Kidney (tissue), 14 donors: ENCODE data around the gene NTRK3. TPM values are rescaled to one million over a fixed set of nuclear protein-coding genes. Genes with fewer than 3 reads are reported as not detected.

ENCODE experiments used
- DNase-seq, 5 donors: peaks; one replicate each; pipeline ENCODE4 v3.0.0-alpha.2; 2013 to 2020
- FAIRE-seq: peaks from 2 replicates; lab custom pipeline; 2012; peaks lifted over from hg19 to GRCh38; lab: Jason Lieb, UNC
- H3K27ac ChIP-seq, 2 donors: one replicate each; pipeline ENCODE4 v1.7.0; 2013; ENCODE audit warnings: low read depth in 2 of 2, low read length in 2 of 2, inconsistent platforms in 1 of 2
- H3K27me3 ChIP-seq: one replicate; pipeline ENCODE4 v1.7.1; 2013; ENCODE audit warnings: low read length, inconsistent platforms; ENCODE audit not compliant: control insufficient read depth, insufficient read depth
- H3K36me3 ChIP-seq, 3 donors: one replicate each; pipeline versions ENCODE4 v1.7.0 to v1.7.1; 2013; ENCODE audit warnings: low read length in 3 of 3, control low read depth in 1 of 3, inconsistent platforms in 1 of 3; ENCODE audit not compliant: insufficient read depth in 3 of 3, control insufficient read depth in 2 of 3
- H3K4me1 ChIP-seq, 3 donors: one replicate each; pipeline versions ENCODE4 v1.7.0 to v1.7.1; 2013; ENCODE audit warnings: low read length in 3 of 3, inconsistent platforms in 1 of 3, low read depth in 1 of 3; ENCODE audit not compliant: control insufficient read depth in 2 of 3, insufficient read depth in 2 of 3
- H3K4me3 ChIP-seq, 3 donors: one replicate each; pipeline versions ENCODE4 v1.7.0 to v1.8.1; 2013; ENCODE audit warnings: low read length in 3 of 3, control low read depth in 1 of 3, inconsistent platforms in 1 of 3
- H3K9ac ChIP-seq, 3 donors: one replicate each; pipeline versions ENCODE4 v1.7.0 to v1.7.1; 2013; ENCODE audit warnings: low read length in 3 of 3, control low read depth in 1 of 3, inconsistent platforms in 1 of 3
- H3K9me3 ChIP-seq, 3 donors: one replicate each; pipeline versions ENCODE4 v1.7.0 to v1.7.1; 2013; ENCODE audit warnings: low read length in 3 of 3, control low read depth in 1 of 3, inconsistent platforms in 1 of 3; ENCODE audit not compliant: control insufficient read depth in 2 of 3, insufficient read depth in 1 of 3
- CTCF ChIP-seq: IDR thresholded peaks from 3 replicates; pipeline ENCODE4 v1.5.1; 2012; ENCODE audit warnings: mild to moderate bottlenecking, moderate library complexity, borderline replicate concordance; ENCODE audit not compliant: insufficient read depth; ENCODE audit errors: extremely low read depth
- intact Hi-C: fragments of 100-400 bp; cut with DNase I; formaldehyde crosslinking; loops from one replicate; pipeline ENCODE4 v1.11.1; 2022
- polyA plus RNA-seq: library from polyadenylated mRNA; stranded (reverse); fragments of 350-450 nt; fragmentation: Illumina TruSeq; extraction: RNeasy Lipid Tissue Mini Kit (QIAGEN cat#74804); gene quantifications from one replicate; pipeline ENCODE4 v1.2.3, GENCODE V29; 2014; ENCODE audit warnings: low read depth, low replicate concordance; ENCODE audit not compliant: insufficient read depth
- total RNA-seq: library from RNA; stranded (reverse); fragmentation: NEBNext Ultra II Directional; extraction: Animal tissue kit (Norgen Biotek cat#: 25700); gene quantifications from one replicate; pipeline ENCODE4 v1.2.1, GENCODE V29; 2021
- donor health status: control.
- donor health status: control.
- donor health status: control.
- donor health status: control.
- donor health status: control.
- donor health status: DM: yes; HTN: yes; CAD: no.
- donor health status: Normal renal cell carcinoma (clear cell type).

The NTRK3 gene
- total and polyA plus RNA-seq, 2 donors from 2014 or later = 8.9 to 25.5 TPM

GRCh38 chr15:88098361-88098760, 158.2 kb downstream of the NTRK3 start:
- Histone ChIP-seq H3K36me3 (no peaks in the 10 kb centered on the region), H3K27me3 (no peaks in the 10 kb centered on the region), H3K9ac (no peak overlapping the region), H3K9me3 (no peaks in the 10 kb centered on the region), H3K4me3 (no peak overlapping the region), H3K27ac (no peak overlapping the region), H3K4me1 (no peaks in the 10 kb centered on the region)
- intact Hi-C loops = no loop called here
- DNase-seq = no peak
- FAIRE-seq = no peak
- TF ChIP-seq CTCF = no peak

DNA sequence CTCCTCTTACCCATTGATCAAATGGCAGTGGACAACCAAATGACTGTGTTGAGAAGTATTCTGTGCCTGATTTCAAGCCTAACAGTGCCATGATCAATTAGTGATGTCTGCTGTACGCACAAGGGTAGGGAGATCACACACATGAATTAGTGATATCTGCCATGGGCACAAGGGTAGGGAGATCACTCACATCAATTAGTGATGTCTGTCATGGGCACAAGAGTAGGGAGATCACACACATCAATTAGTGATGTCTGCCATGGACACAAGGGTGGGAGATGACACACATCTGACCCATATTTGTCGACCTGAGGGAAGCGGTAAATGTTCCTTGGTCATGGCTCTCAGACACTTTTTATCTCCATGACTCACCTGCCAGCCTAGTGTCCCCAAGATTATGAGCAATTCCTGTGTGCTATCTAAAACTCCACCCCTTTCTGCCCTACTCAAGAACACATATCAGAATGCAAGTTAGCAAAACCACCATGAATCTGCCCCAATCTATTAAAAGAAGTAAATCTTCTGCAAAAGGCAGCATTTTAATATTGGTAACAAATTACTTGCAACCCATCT, 165.0 kb downstream of the NTRK3 start:
- no peaks in the 10 kb centered on the region for H3K4me1 ChIP-seq
- no peak overlapping the region for H3K9ac ChIP-seq
- no peaks in the 10 kb centered on the region for H3K9me3 ChIP-seq
- FAIRE-seq = no peak
- no peaks in the 10 kb centered on the region for H3K36me3 ChIP-seq
- intact Hi-C loops = no loop called here
- H3K27me3 ChIP-seq = no peaks in the 10 kb centered on the region
- no peak overlapping the region for H3K4me3 ChIP-seq
- TF ChIP-seq CTCF = no peak
- no peak overlapping the region for H3K27ac ChIP-seq
- DNase-seq = no peak

DNA sequence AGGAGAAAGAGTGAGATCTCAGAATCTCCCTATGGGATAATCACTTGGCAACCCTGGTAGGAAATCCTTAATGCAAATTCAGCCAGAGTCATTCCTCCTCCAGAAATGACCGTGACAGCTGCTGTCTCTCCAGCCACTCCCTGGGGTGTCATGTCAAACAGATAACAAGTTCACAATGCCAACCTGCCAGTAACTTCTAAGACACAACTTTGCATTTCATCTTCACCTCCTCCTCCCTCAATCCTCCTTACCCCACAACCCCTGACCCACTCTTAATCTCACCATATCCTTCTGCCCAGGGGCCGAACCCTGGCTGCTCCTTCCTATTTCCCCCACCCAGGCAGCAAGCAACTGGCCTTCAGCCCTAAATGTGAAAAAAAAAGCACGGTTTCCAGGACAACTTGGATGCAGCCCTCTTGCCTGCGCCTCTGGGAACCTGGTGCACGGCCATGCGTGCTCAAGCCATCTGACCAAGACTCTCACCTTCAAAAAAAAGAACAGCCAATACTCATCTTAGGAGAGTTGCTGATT, 166.0 kb downstream of the NTRK3 start:
- Histone ChIP-seq H3K36me3 (no peaks in the 10 kb centered on the region), H3K9ac (no peak overlapping the region), H3K4me1 (no peaks in the 10 kb centered on the region), H3K27ac (no peak overlapping the region), H3K4me3 (no peak overlapping the region), H3K27me3 (no peaks in the 10 kb centered on the region), H3K9me3 (no peaks in the 10 kb centered on the region)
- DNase-seq (peak in 1 of 5 donors; percentile 20), FAIRE-seq (no peak)
- intact Hi-C loops = no loop called here
- no peak for TF ChIP-seq CTCF

GRCh38 chr15:88089731-88090130, 166.8 kb downstream of the NTRK3 start:
- intact Hi-C loops = no loop called here
- no peak overlapping the region for H3K4me3 ChIP-seq
- no peaks in the 10 kb centered on the region for H3K9me3 ChIP-seq
- no peaks in the 10 kb centered on the region for H3K4me1 ChIP-seq
- DNase-seq (no peak), FAIRE-seq (no peak)
- no peak overlapping the region for H3K9ac ChIP-seq
- no peak overlapping the region for H3K27ac ChIP-seq
- no peaks in the 10 kb centered on the region for H3K27me3 ChIP-seq
- H3K36me3 ChIP-seq = no peaks in the 10 kb centered on the region
- no peak for TF ChIP-seq CTCF
